NCI-H2196 (cell line): ENCODE data around the gene UBALD2.
"Not testable (repeated sequence)": the region's sequence is repeated elsewhere in the genome, so short reads cannot be mapped to it uniquely, and the experiment has no call there.

Source experiments
- DNase-seq: peaks from one replicate; lab custom pipeline; 2025; ENCODE audit not compliant: unreplicated experiment; lab: John Stamatoyannopoulos, UW

UBALD2 gene

GRCh38 chr17:76264755-76265623 lies at the start of gene UBALD2:
Gene UBALD2, plus strand, starts transcription at chr17:76265348. Its CDS starts 158 bp downstream, at chr17:76265506.
- DNase-seq, result peak; percentile 100

GRCh38 chr17:76217081-76217480 lies 48.1 kb upstream of the UBALD2 start:
- no peak for DNase-seq

- DNase-seq, result no peak
These were observed 45.3 kb upstream of the UBALD2 start for GRCh38 chr17:76219670-76220383.

GRCh38 chr17:76223802-76224201 lies 41.3 kb upstream of the UBALD2 start:
- no peak for DNase-seq

- not testable (repeated sequence) for DNase-seq
These were observed 39.6 kb upstream of the UBALD2 start for GRCh38 chr17:76225373-76226086.

- DNase-seq, result not testable (repeated sequence)
These were observed 38.4 kb upstream of the UBALD2 start for GRCh38 chr17:76226749-76227148.

- DNase-seq, result no peak
These were observed 32.8 kb upstream of the UBALD2 start for GRCh38 chr17:76232342-76232741.

- DNase-seq, result no peak
These were observed 31.4 kb upstream of the UBALD2 start for GRCh38 chr17:76233588-76234353.

- no peak for DNase-seq
These were observed 30.8 kb upstream of the UBALD2 start for GRCh38 chr17:76234354-76234679.

GRCh38 chr17:76235883-76236282 lies 29.3 kb upstream of the UBALD2 start:
- DNase-seq, result no peak

- no peak for DNase-seq
These were observed 28.5 kb upstream of the UBALD2 start for GRCh38 chr17:76236603-76237002.

- DNase-seq, result no peak
These were observed 27.3 kb upstream of the UBALD2 start for GRCh38 chr17:76237859-76238313.

- no peak for DNase-seq
These were observed 26.2 kb upstream of the UBALD2 start for GRCh38 chr17:76238847-76239537.

GRCh38 chr17:76239538-76240274 lies 25.4 kb upstream of the UBALD2 start:
- DNase-seq, result no peak

GRCh38 chr17:76240461-76241203 lies 24.5 kb upstream of the UBALD2 start, which contains the start of gene RNF157:
Gene RNF157, minus strand, starts transcription at chr17:76240493. Its CDS starts 253 bp downstream, at chr17:76240240.
- peak; percentile 66 for DNase-seq

GRCh38 chr17:76241204-76241538 lies 24.0 kb upstream of the UBALD2 start:
- no peak for DNase-seq

GRCh38 chr17:76241691-76242255 lies 23.4 kb upstream of the UBALD2 start:
- DNase-seq, result no peak

GRCh38 chr17:76243826-76244679 lies 21.1 kb upstream of the UBALD2 start:
- DNase-seq, result no peak
